ENCODE measurements around the gene MYRFL.

DNA sequence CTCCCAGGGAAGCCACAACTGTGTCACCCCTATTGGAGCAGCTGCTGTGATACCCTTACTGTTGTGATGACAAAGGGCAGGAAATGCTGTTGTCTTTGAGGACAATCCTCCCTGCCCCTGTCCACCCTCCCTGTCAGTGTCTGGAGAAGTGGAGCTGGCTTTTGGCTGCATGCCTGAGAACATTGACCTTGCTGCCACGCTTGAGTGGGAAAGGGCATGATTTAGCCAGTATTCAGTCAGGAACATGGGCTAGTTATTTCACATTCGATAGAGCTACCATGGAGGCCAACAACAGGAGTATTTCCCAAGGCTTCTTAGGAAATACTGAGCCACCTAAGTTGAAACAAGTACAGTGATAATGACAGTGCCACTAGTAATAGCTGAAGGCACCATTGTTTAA, 59.4 kb downstream of the MYRFL start:
- TF ChIP-seq POLR2AphosphoS5 (IDR thresholded peaks at IDR 0.05; ENCODE audit: low read depth, low read length): no peak
- no peak for TF ChIP-seq POLR2A (IDR thresholded peaks at IDR 0.05; ENCODE audit: low read depth, low read length)
- TF ChIP-seq SPI1 (IDR thresholded peaks at IDR 0.05; ENCODE audit: low read depth, low read length): no peak

Data from GM12891 (cell line).